ACHN (cell line): Measurements from ENCODE around the gene PRKN.

ENCODE experiments used
- DNase-seq: peaks from one replicate; pipeline ENCODE4 v3.0.0-alpha.2; 2015
- in situ Hi-C: cut with HindIII; loops from 2 replicates; pipeline ENCODE4 v1.10.0; 2017; ENCODE audit warnings: low sequenced_read_pairs, low pct_ligation_motif_present, low pct_unique_long_range_greater_than_20kb

Gene PRKN

GRCh38 chr6:162313922-162314660 lies 413.5 kb downstream of the PRKN start:
- in situ Hi-C loops = no loop called here

GRCh38 chr6:162307865-162308264 lies 419.7 kb downstream of the PRKN start:
- in situ Hi-C loops = no loop called here
- DNase-seq = no peak

More at GRCh38 chr6:162313922-162314660, 413.5 kb downstream of the PRKN start:
- DNase-seq = no peak

- DNase-seq = peak; percentile 18
- in situ Hi-C loops = no loop called here
Measured at GRCh38 chr6:162306616-162307015, 420.9 kb downstream of the PRKN start.

- in situ Hi-C loops = no loop called here
- DNase-seq = no peak
Measured at GRCh38 chr6:162301128-162301527, 426.4 kb downstream of the PRKN start.

GRCh38 chr6:162294029-162294428 lies 433.5 kb downstream of the PRKN start:
- in situ Hi-C loops = no loop called here
- DNase-seq = no peak

- in situ Hi-C loops = no loop called here
Measured at GRCh38 chr6:162292915-162293314, 434.7 kb downstream of the PRKN start.

GRCh38 chr6:162290846-162291465 lies 436.6 kb downstream of the PRKN start:
- in situ Hi-C loops = no loop called here
- no peak for DNase-seq

More at GRCh38 chr6:162292915-162293314, 434.7 kb downstream of the PRKN start:
- no peak for DNase-seq

- in situ Hi-C loops = no loop called here
- no peak for DNase-seq
Measured at GRCh38 chr6:162289972-162290371, 437.6 kb downstream of the PRKN start.

GRCh38 chr6:162273986-162274385 lies 453.6 kb downstream of the PRKN start:
- in situ Hi-C loops = no loop called here
- DNase-seq = no peak

- in situ Hi-C loops = no loop called here
- no peak for DNase-seq
Measured at GRCh38 chr6:162271922-162272321, 455.6 kb downstream of the PRKN start.

GRCh38 chr6:162270966-162271365 lies 456.6 kb downstream of the PRKN start:
- DNase-seq = no peak
- in situ Hi-C loops = no loop called here

GRCh38 chr6:162267641-162268040 lies 459.9 kb downstream of the PRKN start:
- no peak for DNase-seq
- in situ Hi-C loops = no loop called here

- in situ Hi-C loops = no loop called here
- no peak for DNase-seq
Measured at GRCh38 chr6:162267126-162267525, 460.4 kb downstream of the PRKN start.

- in situ Hi-C loops = no loop called here
- DNase-seq = no peak
Measured at GRCh38 chr6:162264581-162264980, 463.0 kb downstream of the PRKN start.

- DNase-seq = no peak
- in situ Hi-C loops = no loop called here
Measured at GRCh38 chr6:162262466-162263196, 464.9 kb downstream of the PRKN start.

GRCh38 chr6:162261598-162261997 lies 466.0 kb downstream of the PRKN start:
- in situ Hi-C loops = no loop called here

GRCh38 chr6:162260027-162260426 lies 467.5 kb downstream of the PRKN start:
- DNase-seq = no peak
- in situ Hi-C loops = no loop called here

More at GRCh38 chr6:162261598-162261997, 466.0 kb downstream of the PRKN start:
- DNase-seq = no peak

GRCh38 chr6:162258647-162259046 lies 468.9 kb downstream of the PRKN start:
- DNase-seq = no peak
- in situ Hi-C loops = no loop called here

- DNase-seq = no peak
- in situ Hi-C loops = no loop called here
Measured at GRCh38 chr6:162256361-162256760, 471.2 kb downstream of the PRKN start.
